ENCODE results near the gene GNAQ. TPM values are rescaled to one million over a fixed set of nuclear protein-coding genes. Genes with fewer than 3 reads are reported as not detected.

GNAQ gene
- total RNA-seq, 1 experiment from 2014 or later, result 34.1 TPM

- CTCF ChIA-PET, result no interaction called here
- no peak for TF ChIP-seq CTCF (IDR thresholded peaks at IDR 0.05; ENCODE audit: unreplicated experiment)
- Mint-ChIP-seq H3K4me3 (ENCODE audit: low read depth, unreplicated experiment) (no peak overlapping the region), H3K4me1 (ENCODE audit: low read depth, unreplicated experiment) (no peaks in the 10 kb centered on the region), H3K9me3 (ENCODE audit: low read depth, unreplicated experiment) (no peaks in the 10 kb centered on the region), H3K27me3 (ENCODE audit: unreplicated experiment) (no peaks in the 10 kb centered on the region), H3K36me3 (ENCODE audit: insufficient read depth, unreplicated experiment) (no peaks in the 10 kb centered on the region), H3K27ac (ENCODE audit: unreplicated experiment) (no peak overlapping the region)
- BruUV-seq (replicated peaks), result no TSS peak
- intact Hi-C loops (cut with micrococcal nuclease; ENCODE audit: unreplicated experiment), result no loop called here
- DNase-seq, result no peak
Measured at GRCh38 chr9:77996696-77997095, 34.9 kb downstream of the GNAQ start.

- BruUV-seq (replicated peaks), result no TSS peak
- Mint-ChIP-seq H3K36me3 (ENCODE audit: insufficient read depth, unreplicated experiment) (no peaks in the 10 kb centered on the region), H3K27ac (ENCODE audit: unreplicated experiment) (no peak overlapping the region), H3K4me1 (ENCODE audit: low read depth, unreplicated experiment) (peaks cover 12% of the 10 kb centered on the region), H3K4me3 (ENCODE audit: low read depth, unreplicated experiment) (no peak overlapping the region), H3K9me3 (ENCODE audit: low read depth, unreplicated experiment) (no peaks in the 10 kb centered on the region), H3K27me3 (ENCODE audit: unreplicated experiment) (no peaks in the 10 kb centered on the region)
- CTCF ChIA-PET, result no interaction called here
- DNase-seq, result no peak
- intact Hi-C loops (cut with micrococcal nuclease; ENCODE audit: unreplicated experiment), result no loop called here
- no peak for TF ChIP-seq CTCF (IDR thresholded peaks at IDR 0.05; ENCODE audit: unreplicated experiment)
Measured at GRCh38 chr9:77991191-77991590, 40.4 kb downstream of the GNAQ start.

- BruUV-seq (replicated peaks), result no TSS peak
- Mint-ChIP-seq H3K36me3 (ENCODE audit: insufficient read depth, unreplicated experiment) (no peaks in the 10 kb centered on the region), H3K4me3 (ENCODE audit: low read depth, unreplicated experiment) (no peak overlapping the region), H3K4me1 (ENCODE audit: low read depth, unreplicated experiment) (peaks cover 12% of the 10 kb centered on the region), H3K27me3 (ENCODE audit: unreplicated experiment) (no peaks in the 10 kb centered on the region), H3K27ac (ENCODE audit: unreplicated experiment) (no peak overlapping the region), H3K9me3 (ENCODE audit: low read depth, unreplicated experiment) (no peaks in the 10 kb centered on the region)
- no peak for TF ChIP-seq CTCF (IDR thresholded peaks at IDR 0.05; ENCODE audit: unreplicated experiment)
- intact Hi-C loops (cut with micrococcal nuclease; ENCODE audit: unreplicated experiment), result no loop called here
- CTCF ChIA-PET, result interaction anchor here (0.6 kb wide), 1 partner anchor 1042 kb away, joined by 3 read pairs; no protein-coding TSS in a partner anchor
- DNase-seq, result no peak
Measured at GRCh38 chr9:77989909-77990308, 41.7 kb downstream of the GNAQ start.

GRCh38 chr9:77989458-77989857 is 42.2 kb downstream of the GNAQ start:
- intact Hi-C loops (cut with micrococcal nuclease; ENCODE audit: unreplicated experiment), result no loop called here
- CTCF ChIA-PET, result interaction anchor here (0.6 kb wide), 1 partner anchor 1042 kb away, joined by 3 read pairs; no protein-coding TSS in a partner anchor
- no TSS peak for BruUV-seq (replicated peaks)
- no peak for DNase-seq
- H3K27ac Mint-ChIP-seq (ENCODE audit: unreplicated experiment), result no peak overlapping the region
- no peaks in the 10 kb centered on the region for H3K9me3 Mint-ChIP-seq (ENCODE audit: low read depth, unreplicated experiment)
- H3K4me1 Mint-ChIP-seq (ENCODE audit: low read depth, unreplicated experiment), result peaks cover 12% of the 10 kb centered on the region
- no peak overlapping the region for H3K4me3 Mint-ChIP-seq (ENCODE audit: low read depth, unreplicated experiment)
- no peak for TF ChIP-seq CTCF (IDR thresholded peaks at IDR 0.05; ENCODE audit: unreplicated experiment)
- H3K27me3 Mint-ChIP-seq (ENCODE audit: unreplicated experiment), result no peaks in the 10 kb centered on the region
- H3K36me3 Mint-ChIP-seq (ENCODE audit: insufficient read depth, unreplicated experiment), result no peaks in the 10 kb centered on the region
